ENCODE measurements around the gene TSGA10.
"Not testable (repeated sequence)": the region's sequence is repeated elsewhere in the genome, so short reads cannot be mapped to it uniquely, and the experiment has no call there.

Gene TSGA10

DNA sequence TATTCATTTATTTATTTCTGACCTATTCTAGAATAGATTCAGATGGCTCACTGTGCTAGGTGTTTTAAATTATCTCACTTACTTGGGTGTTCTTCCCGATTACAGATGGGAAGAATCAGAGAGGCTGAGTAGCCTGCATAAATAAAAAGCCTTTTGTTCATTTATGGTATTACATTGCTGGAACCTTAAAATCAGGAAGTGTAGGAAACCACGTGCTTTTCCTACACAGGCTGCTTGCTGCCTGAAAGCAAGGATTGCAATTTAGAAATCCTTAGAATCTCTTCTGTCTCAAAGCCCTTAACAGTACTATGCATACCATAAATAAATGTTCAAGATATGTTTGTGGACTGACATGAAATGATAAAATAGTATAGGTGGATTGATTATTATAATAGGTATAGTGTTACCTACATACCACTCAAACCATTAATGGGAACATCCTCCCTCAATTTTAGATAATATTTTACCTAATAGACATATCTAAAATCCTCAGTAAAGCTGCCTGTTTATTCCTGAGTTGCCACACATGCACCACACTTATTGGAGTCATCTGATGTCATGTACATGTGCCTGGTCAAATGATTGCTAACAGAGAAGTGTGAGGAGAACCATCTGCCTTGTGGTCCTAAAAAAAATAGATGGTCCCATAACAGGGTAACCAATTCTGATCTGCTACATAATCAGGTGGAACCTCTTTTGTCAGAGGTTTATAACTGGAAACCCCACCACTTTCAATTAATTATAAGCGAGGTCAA lies 86.7 kb downstream of the TSGA10 start:
- no peak for DNase-seq (ENCODE audit: low spot score)

DNA sequence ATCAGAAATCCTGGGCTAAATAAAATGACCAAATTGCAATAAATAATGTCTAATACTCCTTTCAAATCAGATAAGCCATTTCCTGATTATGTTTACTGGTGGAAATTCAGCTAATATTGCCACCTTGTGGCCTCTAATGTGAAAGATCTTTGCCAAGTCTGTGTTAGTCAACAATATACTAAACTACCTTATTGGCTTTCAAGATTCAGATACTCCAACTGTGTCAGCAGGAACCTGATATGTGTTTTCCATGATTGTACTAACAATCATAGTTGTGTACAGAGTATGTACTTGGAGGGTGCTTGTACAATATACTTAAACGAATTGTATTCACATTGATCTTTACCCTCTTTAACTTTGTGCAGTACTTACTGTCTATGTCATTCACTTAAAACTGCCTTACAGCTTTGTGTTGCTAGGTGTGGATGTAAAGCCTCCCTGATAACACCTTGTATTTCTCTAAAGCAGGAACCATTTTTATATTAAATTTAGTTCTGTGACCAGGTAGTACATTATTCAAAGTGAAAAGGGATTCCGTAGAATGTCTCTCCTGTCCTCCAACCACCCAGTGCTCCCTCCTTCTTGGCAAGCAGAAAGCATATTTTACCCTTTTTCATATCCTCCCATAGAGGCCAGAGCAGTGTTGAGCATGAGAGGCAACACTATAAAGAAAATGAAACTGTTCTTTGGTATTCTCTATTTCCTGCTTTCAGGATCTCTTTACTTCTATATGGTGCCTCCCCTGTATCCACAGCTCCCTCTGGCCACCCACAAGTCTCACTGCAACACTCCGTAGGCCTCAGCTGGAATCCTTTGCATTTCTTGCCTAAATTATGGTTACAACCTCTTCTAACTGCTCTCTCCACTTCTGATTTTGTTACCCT lies 88.4 kb downstream of the TSGA10 start:
- peak; percentile 60 for DNase-seq (ENCODE audit: low spot score)

DNA sequence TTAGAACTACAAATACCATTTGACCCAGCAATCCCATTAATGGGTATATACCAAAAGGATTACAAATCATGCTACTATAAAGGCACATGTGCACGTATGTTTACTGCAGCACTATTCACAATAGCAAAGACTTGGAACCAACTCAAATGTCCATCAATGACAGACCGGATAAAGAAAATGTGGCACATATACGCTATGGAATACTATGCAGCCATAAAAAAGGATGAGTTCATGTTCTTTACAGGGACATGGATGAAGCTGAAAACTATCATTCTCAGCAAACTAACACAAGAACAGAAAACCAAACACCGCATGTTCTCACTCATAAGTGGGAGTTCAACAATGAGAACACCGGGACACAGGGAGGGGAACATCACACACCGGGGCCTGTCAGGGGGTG lies 105.6 kb downstream of the TSGA10 start:
- not testable (repeated sequence) for DNase-seq (ENCODE audit: low spot score)

DNA sequence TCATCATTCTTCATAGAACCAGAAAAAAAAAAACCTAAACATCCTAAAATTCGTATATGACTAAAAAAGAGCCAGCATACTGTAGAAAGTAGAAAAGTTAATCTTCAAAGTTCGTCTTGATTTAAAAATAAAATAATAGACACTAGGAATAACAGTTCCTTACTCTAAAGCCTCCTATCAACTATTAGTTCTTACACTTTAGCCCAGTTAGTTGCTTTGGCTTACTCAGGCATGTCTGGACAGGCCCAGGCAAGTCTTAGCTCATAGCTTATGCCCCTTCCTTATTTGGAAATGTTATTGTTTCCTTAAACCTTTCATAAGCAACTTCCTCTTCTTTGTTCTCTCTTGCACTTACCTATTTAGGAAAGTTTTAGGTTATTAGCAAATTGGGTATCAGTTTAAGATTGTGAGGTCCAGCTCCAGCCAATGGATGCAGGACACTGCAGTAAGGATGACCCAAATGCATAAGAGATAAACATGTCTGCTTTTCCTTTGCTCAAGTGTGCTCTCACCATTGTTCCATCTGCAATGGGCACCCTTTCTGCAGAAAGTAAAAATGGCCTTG lies 113.9 kb downstream of the TSGA10 start:
- not testable (repeated sequence) for DNase-seq (ENCODE audit: low spot score)

DNA sequence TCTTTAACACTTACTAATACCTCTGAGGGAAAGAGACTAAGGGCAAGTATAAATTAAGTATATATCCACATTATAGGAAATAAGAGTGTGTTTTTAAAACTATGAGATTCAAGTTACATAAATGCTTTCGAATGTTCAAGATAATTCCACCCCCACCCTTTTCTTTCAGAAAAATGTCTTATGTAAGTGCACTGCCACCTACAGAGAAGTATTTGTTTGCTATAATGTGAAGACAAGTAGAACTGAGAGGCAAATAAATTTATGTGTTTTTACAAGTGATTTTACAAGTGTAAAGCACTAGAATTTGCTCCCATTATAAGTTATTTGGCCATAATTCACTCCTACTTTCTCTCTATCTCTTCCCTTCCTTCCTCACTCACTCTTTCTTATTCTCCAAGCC lies 118.8 kb downstream of the TSGA10 start:
- no peak for DNase-seq (ENCODE audit: low spot score)

DNA sequence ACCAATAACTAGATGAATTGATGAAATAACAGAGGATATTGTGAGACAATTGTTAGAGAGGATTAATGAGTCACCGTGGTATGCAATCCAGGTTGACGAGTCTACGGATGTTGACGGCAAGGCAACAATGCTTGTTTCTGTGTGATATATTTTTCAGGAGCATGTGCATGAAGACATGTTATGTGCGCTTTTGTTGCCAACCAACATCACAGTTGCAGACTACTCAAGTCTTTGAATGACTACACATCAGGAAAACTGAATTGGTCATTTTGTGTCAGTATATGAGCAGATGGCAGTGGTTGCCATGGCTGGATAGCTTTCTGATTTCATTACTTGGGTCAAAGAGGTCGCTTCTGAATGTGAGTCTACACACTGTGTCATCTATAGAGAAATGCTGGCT lies 122.0 kb downstream of the TSGA10 start:
- no peak for DNase-seq (ENCODE audit: low spot score)

DNA sequence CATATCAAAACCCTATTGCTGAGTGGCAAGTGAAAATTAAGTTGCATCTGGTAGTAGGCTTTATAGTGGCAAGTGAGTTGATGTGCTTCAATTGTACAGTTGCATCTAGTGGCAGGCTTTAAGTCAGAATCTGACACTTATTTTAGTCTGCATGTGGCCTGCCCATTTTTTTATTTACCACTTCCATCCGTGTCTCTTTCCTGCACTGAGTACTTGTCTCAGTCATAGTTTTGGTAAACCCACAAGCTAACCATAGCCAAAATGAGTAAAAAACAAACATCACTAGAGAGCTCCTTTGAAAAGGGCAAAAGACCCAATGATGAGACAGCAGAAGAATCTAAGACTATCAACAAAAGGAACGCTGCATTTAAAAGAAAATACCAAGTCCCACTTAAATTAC lies 122.7 kb downstream of the TSGA10 start:
- DNase-seq (ENCODE audit: low spot score) = no peak

DNA sequence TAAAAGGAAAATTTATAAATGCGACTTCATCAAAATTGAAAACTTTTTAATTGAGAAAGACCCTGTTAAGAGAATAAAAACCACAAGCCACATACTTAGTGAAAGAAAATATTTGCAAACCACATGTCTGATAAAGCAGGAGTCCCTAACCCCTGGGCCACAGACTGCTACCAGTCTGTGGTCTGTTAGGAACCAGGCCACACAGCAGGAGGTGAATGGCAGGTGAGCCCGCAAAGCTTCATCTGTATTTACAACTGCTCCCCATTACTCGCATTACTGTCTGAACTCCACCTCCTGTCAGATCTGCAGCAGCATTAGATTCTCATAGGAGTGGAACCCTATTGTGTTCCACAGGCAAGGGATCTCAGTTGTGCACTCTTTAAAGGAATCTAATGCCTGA lies 123.3 kb downstream of the TSGA10 start:
- no peak for DNase-seq (ENCODE audit: low spot score)

DNA sequence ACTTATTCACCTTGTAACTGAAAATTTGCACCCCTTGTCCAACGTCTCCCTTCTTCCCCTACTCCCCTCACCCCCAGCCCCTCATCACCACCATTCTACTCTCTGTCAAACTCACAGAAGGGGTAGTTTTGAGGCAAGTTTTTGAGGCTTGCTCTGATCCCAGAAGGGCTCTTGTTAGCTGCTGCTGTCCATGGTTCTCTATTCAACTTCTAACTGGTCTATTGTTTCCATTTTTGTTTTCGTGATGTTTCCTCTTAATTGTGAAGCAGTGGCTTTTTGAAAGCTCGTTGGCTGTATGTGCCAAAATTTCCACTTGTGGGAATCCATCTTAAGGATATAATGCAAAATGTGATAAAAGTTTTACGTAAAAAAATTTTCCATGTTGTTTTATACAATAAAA lies 126.2 kb downstream of the TSGA10 start:
- DNase-seq (ENCODE audit: low spot score) = no peak

DNA sequence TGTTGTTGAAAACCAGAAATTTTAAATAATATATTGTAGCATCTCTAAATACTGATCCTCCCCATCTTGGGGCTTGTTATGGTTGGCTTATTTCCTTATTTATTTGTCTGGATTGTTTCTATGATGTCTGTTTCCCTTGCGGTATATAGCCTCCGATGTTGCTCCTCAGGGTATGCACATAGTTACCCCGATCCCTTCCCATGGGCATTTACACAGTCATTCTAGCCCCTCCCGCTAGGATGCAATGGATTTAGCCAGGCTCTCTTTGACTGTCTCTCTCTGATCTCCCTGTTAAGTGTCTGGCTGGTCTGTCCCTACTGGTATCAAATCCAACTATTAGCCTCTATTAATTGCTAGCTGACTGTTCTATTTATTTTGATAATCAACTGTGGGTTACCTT lies 126.9 kb downstream of the TSGA10 start:
- no peak for DNase-seq (ENCODE audit: low spot score)

DNA sequence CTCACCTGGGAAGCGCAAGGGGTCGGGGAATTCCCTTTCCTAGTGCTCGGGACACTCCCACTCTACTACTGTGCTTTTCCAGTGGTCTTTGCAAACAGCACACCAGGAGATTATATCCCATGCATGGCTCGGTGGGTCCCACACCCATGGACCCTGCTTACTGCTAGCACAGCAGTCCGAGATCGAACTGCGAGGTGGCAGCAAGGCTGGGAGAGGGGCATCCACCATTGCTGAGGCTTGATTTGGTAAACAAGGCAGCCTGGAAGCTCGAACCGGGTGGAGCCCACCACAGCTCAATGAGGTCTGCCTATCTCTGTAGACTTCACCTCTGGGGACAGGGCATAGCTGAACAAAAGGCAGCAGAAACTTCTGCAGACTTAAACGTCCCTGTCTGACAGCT lies 154.0 kb downstream of the TSGA10 start:
- no peak for DNase-seq (ENCODE audit: low spot score)

DNA sequence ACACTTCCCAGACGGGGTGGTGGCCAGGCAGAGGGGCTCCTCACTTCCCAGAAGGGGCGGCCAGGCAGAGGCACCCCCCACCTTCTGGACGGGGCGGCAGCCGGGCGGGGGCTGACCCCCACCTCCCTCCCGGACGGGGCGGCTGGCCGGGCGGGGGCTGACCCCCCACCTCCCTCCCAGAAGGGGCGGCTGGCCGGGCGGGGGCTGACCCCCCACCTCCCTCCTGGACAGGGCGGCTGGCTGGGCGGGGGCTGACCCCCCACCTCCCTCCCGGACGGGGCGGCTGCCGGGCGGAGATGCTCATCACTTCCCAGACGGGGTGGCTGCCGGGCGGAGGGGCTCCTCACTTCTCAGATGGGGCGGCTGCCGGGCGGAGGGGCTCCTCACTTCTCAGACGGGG lies 166.0 kb downstream of the TSGA10 start:
- not testable (repeated sequence) for DNase-seq (ENCODE audit: low spot score)

DNA sequence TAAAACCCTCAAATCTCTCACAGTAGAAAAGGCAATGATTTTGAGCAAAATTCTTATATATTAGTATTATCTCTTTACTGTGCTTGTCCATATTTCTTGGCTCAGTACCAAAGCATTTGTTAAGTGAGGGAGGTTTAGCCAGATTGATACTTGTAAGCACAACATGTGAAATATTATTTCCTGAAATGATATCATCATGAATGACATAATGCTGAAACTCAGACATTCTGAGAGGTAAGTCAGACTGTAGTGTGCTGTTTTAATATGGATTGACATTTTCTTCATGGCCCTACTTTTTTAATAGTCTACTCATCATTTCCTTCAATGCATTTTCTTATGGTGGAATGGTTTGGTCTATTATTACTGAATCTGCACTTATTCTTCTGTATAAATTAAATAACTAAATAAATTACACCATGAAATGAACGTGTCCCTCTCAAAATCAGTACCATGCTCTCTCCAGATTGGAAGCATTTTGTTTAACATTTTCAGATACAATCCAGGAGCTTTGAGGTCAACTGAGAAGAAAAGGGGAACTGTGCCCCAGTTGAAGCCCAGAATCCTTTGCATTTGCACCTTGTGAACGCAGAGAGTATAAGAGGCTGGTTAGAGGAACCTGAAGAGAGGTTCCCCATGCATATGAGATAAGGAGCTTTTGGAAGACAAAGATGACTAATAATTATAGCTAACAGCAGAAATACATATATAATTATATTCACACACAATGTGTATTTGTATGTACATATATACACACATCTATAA lies 168.7 kb downstream of the TSGA10 start:
- no peak for DNase-seq (ENCODE audit: low spot score)

DNA sequence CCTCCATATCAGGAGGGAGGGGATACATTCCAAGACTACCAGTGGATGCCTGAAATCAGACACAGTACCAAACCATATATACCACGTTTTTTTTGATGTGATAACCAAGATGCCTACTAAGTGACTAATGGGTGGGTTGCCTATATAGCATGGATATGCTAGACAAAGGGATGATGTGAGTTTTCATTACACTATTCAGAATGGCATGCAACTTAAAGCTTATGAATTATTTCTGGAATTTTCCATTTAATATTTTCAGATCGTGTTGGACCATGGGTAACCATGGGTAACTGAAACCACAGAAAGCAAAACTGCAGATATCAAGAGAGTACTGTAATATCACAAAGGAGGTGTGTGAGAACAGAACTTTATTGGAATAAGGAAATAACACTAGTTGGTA lies 179.1 kb downstream of the TSGA10 start:
- DNase-seq (ENCODE audit: low spot score) = no peak

DNA sequence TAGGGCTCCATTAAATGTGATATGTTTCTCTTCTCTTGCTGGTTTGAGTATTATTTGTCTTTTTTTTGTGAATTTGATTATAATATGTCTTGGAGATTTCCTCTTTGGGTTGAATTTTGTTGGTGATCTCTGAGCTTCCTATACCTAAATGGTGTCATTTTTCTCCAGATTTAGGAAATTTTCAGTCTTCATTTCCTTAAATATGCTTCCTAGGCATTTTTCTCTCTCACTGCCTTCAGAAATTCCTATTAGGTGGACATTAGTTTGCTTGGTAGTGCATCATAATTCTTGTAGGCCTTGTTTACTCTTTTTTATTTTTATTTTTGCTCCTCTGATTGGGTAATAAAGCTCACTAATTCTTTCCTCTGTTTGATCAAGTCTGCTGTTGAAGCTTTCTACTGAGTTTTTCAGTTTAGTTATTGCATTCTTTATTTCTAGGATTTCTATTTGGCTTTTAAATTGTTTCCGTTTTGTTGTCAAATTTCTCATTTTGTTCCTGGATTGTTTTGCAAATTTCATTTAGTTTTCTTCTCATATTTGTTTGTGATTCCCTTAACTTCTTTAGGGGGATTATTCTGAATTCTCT lies 182.1 kb downstream of the TSGA10 start:
- no peak for DNase-seq (ENCODE audit: low spot score)

DNA sequence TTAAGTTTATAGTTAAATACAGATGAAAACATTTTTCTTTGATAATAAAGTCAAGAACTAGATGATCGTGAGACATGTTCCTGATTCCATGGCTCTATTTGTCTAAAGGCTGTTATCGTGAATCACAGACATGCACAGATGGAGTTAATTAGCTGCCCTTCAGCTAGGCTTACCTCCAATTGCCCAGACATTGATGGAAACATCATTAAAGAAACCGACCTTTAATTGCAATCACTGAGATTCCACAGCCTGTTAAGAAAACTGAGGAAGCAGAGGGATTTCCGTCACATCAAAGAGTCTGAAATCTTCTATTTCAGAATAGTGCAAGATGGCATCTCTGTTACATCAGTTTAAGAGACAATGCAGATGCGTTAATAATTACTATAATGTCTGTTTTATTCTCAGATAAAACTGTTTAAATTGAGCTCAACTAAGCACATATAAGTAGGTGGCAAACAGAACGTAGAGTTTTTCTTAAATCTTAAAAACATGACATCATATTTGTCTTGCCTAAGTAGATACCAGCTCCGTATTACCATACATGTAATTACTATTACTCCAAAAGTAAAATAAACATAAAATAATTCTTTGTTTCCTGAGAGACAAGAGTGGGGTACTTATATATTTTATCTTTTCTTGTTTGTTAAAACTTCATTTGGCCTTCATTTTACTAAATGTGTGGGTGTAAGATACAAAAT lies 194.8 kb downstream of the TSGA10 start:
- no peak for DNase-seq (ENCODE audit: low spot score)

DNA sequence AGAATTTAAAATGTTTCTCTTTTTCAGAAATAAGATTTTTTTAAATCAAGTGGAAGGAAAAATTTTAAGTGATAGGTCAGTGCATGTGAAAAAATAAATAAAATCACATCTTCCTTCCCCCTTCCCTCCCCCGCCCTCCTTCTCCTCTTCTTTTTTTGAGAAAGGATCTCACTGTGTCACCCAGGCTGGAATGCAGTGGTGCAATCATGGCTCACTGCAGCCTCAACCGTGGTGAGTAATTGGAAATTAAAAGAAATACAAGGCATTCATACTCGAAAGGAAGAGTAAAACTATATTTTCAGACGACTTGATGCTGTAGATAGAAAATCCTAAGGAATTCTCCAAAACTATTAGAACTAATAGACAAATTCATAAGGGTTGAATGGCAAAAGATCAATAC lies 201.8 kb downstream of the TSGA10 start:
- no peak for DNase-seq (ENCODE audit: low spot score)

DNA sequence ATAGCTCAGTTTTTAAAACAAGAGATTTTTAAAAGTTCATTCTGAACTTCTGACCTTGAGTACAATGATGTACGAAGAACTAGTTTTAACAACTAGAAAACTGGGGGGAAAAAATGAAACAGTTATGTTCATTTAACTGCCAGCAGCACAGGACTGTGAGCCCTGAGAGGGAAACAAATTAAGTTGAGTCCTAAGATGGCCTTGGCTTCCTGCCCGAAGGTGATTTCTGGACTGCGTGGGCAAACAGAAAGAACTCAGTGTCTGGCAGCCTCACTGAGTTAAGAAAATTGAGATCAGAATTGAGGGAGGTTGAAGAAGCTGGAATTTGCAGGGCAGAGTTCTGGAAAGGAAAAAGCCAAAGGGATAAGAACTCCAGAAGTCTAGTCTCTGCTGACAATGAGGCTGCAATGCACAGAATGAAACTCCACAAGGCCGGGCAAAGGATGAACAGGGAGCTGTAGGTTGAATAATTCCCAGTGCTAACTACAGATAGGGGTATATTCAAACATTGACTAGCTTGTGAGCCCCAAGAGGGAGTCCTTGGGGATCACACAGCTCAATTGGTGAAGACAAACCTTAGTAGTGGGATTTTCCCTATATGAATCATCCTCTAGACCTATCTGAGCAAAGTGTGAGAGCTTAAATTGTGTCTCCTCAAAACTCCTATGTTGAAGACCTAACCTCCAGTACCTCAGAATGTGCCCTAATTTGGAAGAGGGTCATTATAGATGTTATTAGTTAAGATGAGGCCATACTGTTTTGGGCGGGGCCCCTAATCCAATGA lies 205.6 kb downstream of the TSGA10 start:
- DNase-seq (ENCODE audit: low spot score) = no peak

DNA sequence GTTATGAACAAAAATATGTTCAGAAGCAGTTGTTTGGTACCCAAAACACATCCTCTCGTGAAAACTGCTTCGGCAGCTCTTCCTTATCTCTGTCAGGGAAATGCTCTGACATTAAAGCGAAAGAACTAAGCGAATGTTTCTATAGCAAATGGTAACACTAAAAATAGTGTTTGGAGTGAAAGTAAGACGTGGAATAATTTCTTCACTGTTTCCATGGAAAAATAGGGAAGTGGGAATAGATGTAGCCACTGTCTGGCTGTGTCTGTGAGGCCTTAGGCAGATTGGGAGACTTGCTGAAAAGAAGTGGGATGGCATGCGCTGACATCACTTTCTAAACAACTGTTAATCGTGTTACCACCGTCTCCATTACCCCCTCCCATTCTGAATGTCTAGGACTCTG lies 207.2 kb downstream of the TSGA10 start:
- DNase-seq (ENCODE audit: low spot score) = no peak

All from Ammon's horn (tissue), 1 donor.